WTC11 (cell line): Measurements from ENCODE around the gene SHROOM2. TPM values are rescaled to one million over a fixed set of nuclear protein-coding genes. Genes with fewer than 3 reads are reported as not detected.

Source experiments
- ATAC-seq: fragments of 200-7000 bp; cut with Tn5 transposase; 2 replicates; pipeline ENCODE4 v1.10.0; 2021; ENCODE audit warnings: mild to moderate bottlenecking, moderate library complexity
- CTCF ChIA-PET: fragments of 300-600 bp; sonication (Branson Sonifier 250); formaldehyde crosslinking; loops from one replicate; lab custom pipeline; 2021; ENCODE audit warnings: antibody characterized with exemption; lab: Charles Lee
- POLR2A ChIA-PET: fragments of 350-600 bp; sonication (Branson Sonifier 250); formaldehyde crosslinking; loops from one replicate; lab custom pipeline; 2021; ENCODE audit warnings: antibody characterized with exemption; lab: Charles Lee
- DNase-seq: peaks from one replicate; pipeline ENCODE4 v3.0.0; 2021; ENCODE audit warnings: low spot score
- H3K27ac Mint-ChIP-seq: 2 replicates; pipeline ENCODE4 v1.8.0; 2021; ENCODE audit warnings: mixed read lengths
- H3K27me3 Mint-ChIP-seq: 2 replicates; pipeline ENCODE4 v1.8.0; 2021; ENCODE audit warnings: low read depth, mild to moderate bottlenecking, moderate library complexity, mixed read lengths
- H3K36me3 Mint-ChIP-seq: 2 replicates; pipeline ENCODE4 v1.8.0; 2021; ENCODE audit warnings: mixed read lengths
- H3K4me1 Mint-ChIP-seq: 2 replicates; pipeline ENCODE4 v1.8.0; 2022; ENCODE audit warnings: mixed read lengths
- H3K4me3 Mint-ChIP-seq: 2 replicates; pipeline ENCODE4 v1.8.0; 2021; ENCODE audit warnings: mild to moderate bottlenecking, moderate library complexity, mixed read lengths
- H3K9me3 Mint-ChIP-seq: 2 replicates; pipeline ENCODE4 v1.8.0; 2021; ENCODE audit warnings: mixed read lengths
- ARID4B ChIP-seq: sonication (generic); formaldehyde crosslinking; IDR thresholded peaks from 2 replicates; pipeline ENCODE4 v1.8.0; 2023; ENCODE audit warnings: missing genetic modification reagents, mild to moderate bottlenecking, borderline replicate concordance
- GRHL2 ChIP-seq: fragments of 250-450 bp; sonication (Bioruptor Pico); IDR thresholded peaks from 2 replicates; pipeline ENCODE4 v1.8.0; 2022; ENCODE audit warnings: mild to moderate bottlenecking, moderate library complexity; ENCODE audit not compliant: insufficient replicate concordance, severe bottlenecking
- USF2 ChIP-seq: sonication (generic); formaldehyde crosslinking; IDR thresholded peaks from 2 replicates; pipeline ENCODE4 v1.8.1; 2023; ENCODE audit warnings: mild to moderate bottlenecking, missing genetic modification reagents, moderate library complexity
- ZBTB43 ChIP-seq: sonication (generic); formaldehyde crosslinking; IDR thresholded peaks from 2 replicates; pipeline ENCODE4 v1.8.1; 2023; ENCODE audit warnings: mild to moderate bottlenecking, missing genetic modification reagents
- ZNF121 ChIP-seq: sonication (generic); formaldehyde crosslinking; IDR thresholded peaks from 2 replicates; pipeline ENCODE4 v1.8.0; 2023; ENCODE audit warnings: missing genetic modification reagents
- ZNF219 ChIP-seq: sonication (generic); formaldehyde crosslinking; IDR thresholded peaks from 2 replicates; pipeline ENCODE4 v1.8.0; 2023; ENCODE audit warnings: missing genetic modification reagents, mild to moderate bottlenecking, borderline replicate concordance
- ZNF232 ChIP-seq: sonication (generic); formaldehyde crosslinking; IDR thresholded peaks from 2 replicates; pipeline ENCODE4 v1.8.0; 2022; ENCODE audit warnings: mild to moderate bottlenecking, missing genetic modification reagents
- total RNA-seq: library from RNA; stranded (reverse); gene quantifications from 3 replicates; pipeline ENCODE4 v1.2.3, GENCODE V29; 2021
- TF ChIP-seq, protein P1 (sequence below): fragments of 250-450 bp; sonication (Bioruptor Pico); conservative IDR thresholded peaks from 2 replicates; pipeline ENCODE4 v1.9.0; 2021; ENCODE audit warnings: mild to moderate bottlenecking
- TF ChIP-seq, protein P2 (sequence below): fragments of 250-450 bp; sonication (Bioruptor Pico); IDR thresholded peaks from 2 replicates; pipeline ENCODE4 v2.1.2; 2022; ENCODE audit warnings: mild to moderate bottlenecking, moderate library complexity
- TF ChIP-seq, protein P3 (sequence below): fragments of 200-600 bp; IDR thresholded peaks from 2 replicates; pipeline ENCODE4 v1.8.0; 2022; ENCODE audit warnings: antibody characterized with exemption
- TF ChIP-seq, protein P4 (sequence below): sonication (generic); formaldehyde crosslinking; IDR thresholded peaks from 2 replicates; pipeline ENCODE4 v1.8.1; 2022; ENCODE audit warnings: low read depth, missing genetic modification reagents, borderline replicate concordance

SHROOM2 gene
- total RNA-seq, 1 experiment from 2014 or later: 14.8 TPM

GRCh38 chrX:9844936-9845577, 58.8 kb downstream of the SHROOM2 start:
- ChIA-PET POLR2A (no interaction called here), CTCF (interaction anchor here (0.7 kb wide), 1 partner anchor 19 kb away, joined by 3 read pairs; no protein-coding TSS in a partner anchor)
- peaks cover 42% of the 10 kb centered on the region for H3K4me1 Mint-ChIP-seq

DNA sequence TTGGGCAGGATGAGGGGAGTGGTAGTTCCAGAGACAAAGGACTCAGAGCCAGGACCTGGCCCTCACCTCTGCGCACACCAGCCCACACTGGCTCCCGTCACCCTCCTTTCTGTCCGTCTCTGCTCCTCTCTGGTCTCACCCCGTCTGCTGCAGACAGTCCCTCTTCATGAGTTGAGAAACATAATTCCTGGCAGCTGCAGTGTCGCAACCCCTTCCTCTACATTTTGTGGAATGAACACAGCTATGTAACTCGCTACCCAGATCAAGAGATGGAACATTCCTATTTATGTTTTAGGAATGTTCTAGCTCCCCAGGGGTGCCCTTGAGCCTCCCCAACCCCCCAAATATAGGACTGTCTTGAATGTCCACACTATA, 59.3 kb downstream of the SHROOM2 start:
- H3K4me1 Mint-ChIP-seq: peaks cover 42% of the 10 kb centered on the region
- no peak for DNase-seq
- TF ChIP-seq ZNF121 (CRISPR knock-in tag) (no peak), ZBTB43 (CRISPR knock-in tag) (no peak)
- TF ChIP-seq, all 79 proteins: peak for 0
- no peaks in the 10 kb centered on the region for H3K27me3 Mint-ChIP-seq
- ATAC-seq: no peak; the same call in 1 of the 2 replicates
- H3K36me3 Mint-ChIP-seq: no peaks in the 10 kb centered on the region
- ChIA-PET CTCF (interaction anchor here (0.7 kb wide), 1 partner anchor 18 kb away, joined by 3 read pairs; no protein-coding TSS in a partner anchor), POLR2A (no interaction called here)
- H3K27ac Mint-ChIP-seq: peak overlapping the region; percentile 95
- H3K4me3 Mint-ChIP-seq: no peak overlapping the region
- no peaks in the 10 kb centered on the region for H3K9me3 Mint-ChIP-seq

More at GRCh38 chrX:9844936-9845577, 58.8 kb downstream of the SHROOM2 start:
- no peaks in the 10 kb centered on the region for H3K9me3 Mint-ChIP-seq
- H3K4me3 Mint-ChIP-seq: no peak overlapping the region
- no peak for ATAC-seq
- H3K36me3 Mint-ChIP-seq: no peaks in the 10 kb centered on the region
- TF ChIP-seq ZNF232 (CRISPR knock-in tag) (no peak), USF2 (no peak), GRHL2 (CRISPR knock-in tag) (no peak)
- TF ChIP-seq, protein P1, sequence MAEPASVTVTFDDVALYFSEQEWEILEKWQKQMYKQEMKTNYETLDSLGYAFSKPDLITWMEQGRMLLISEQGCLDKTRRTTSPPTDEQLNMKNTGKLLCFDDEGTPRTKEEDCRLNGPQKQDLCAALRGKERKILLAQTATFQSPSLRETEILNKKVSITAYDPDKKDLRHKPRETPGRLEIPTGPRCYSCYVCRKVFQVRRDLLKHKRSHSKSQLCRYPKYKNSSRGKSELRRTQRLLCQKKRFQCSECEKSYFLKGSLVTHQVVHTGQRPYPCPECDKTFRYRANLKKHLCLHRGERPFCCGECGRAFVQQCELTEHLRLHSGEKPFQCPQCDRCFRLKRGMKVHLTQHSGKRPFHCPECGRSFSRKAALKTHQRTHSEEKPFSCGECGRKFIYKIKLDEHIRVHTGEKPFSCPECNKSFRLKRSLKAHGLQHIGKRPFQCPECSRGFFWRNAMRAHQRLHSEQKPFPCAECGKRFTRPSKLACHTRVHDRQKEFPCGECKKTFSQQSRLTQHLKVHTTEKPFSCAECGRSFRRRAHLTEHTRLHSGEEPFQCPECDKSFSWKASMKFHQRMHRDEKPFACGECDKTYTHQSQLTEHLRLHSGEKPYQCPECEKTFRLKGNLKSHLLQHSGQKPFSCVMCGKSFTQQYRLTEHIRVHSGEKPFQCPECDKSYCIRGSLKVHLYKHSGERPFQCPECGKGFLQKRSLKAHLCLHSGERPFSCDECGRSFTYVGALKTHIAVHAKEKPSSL (CRISPR knock-in tag): no peak
- TF ChIP-seq, protein P2, sequence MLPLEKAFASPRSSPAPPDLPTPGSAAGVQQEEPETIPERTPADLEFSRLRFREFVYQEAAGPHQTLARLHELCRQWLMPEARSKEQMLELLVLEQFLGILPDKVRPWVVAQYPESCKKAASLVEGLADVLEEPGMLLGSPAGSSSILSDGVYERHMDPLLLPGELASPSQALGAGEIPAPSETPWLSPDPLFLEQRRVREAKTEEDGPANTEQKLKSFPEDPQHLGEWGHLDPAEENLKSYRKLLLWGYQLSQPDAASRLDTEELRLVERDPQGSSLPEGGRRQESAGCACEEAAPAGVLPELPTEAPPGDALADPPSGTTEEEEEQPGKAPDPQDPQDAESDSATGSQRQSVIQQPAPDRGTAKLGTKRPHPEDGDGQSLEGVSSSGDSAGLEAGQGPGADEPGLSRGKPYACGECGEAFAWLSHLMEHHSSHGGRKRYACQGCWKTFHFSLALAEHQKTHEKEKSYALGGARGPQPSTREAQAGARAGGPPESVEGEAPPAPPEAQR (CRISPR knock-in tag): no peak
- TF ChIP-seq, protein P3, sequence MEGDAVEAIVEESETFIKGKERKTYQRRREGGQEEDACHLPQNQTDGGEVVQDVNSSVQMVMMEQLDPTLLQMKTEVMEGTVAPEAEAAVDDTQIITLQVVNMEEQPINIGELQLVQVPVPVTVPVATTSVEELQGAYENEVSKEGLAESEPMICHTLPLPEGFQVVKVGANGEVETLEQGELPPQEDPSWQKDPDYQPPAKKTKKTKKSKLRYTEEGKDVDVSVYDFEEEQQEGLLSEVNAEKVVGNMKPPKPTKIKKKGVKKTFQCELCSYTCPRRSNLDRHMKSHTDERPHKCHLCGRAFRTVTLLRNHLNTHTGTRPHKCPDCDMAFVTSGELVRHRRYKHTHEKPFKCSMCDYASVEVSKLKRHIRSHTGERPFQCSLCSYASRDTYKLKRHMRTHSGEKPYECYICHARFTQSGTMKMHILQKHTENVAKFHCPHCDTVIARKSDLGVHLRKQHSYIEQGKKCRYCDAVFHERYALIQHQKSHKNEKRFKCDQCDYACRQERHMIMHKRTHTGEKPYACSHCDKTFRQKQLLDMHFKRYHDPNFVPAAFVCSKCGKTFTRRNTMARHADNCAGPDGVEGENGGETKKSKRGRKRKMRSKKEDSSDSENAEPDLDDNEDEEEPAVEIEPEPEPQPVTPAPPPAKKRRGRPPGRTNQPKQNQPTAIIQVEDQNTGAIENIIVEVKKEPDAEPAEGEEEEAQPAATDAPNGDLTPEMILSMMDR: no peak
- TF ChIP-seq, protein P4, sequence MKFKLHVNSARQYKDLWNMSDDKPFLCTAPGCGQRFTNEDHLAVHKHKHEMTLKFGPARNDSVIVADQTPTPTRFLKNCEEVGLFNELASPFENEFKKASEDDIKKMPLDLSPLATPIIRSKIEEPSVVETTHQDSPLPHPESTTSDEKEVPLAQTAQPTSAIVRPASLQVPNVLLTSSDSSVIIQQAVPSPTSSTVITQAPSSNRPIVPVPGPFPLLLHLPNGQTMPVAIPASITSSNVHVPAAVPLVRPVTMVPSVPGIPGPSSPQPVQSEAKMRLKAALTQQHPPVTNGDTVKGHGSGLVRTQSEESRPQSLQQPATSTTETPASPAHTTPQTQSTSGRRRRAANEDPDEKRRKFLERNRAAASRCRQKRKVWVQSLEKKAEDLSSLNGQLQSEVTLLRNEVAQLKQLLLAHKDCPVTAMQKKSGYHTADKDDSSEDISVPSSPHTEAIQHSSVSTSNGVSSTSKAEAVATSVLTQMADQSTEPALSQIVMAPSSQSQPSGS (CRISPR knock-in tag): no peak
- no peaks in the 10 kb centered on the region for H3K27me3 Mint-ChIP-seq
- no peak for DNase-seq
- H3K27ac Mint-ChIP-seq: no peak overlapping the region

DNA sequence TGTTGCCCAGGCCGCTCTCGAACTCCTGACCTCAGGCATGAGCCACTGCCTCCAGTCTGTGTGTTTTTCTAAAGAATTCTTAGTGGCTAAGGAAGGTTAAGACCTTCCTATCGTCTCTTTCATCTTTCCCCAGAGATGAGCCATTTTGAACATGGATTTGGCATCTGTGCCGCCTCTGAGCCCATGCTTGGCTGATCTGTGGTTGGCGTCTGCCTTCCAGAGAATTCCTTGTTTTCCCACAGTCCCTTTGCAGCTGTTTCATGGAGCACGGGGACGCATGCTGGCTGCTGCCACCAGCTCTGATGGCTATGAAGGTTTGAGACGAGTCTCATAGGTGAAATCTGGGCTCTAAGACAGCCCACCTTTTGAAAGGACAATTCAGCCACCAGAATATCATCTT, 60.4 kb downstream of the SHROOM2 start:
- Mint-ChIP-seq H3K9me3 (no peaks in the 10 kb centered on the region), H3K4me3 (no peak overlapping the region), H3K36me3 (no peaks in the 10 kb centered on the region), H3K4me1 (peaks cover 37% of the 10 kb centered on the region)
- ATAC-seq: no peak
- CTCF ChIA-PET: interaction anchor here (0.7 kb wide), 1 partner anchor 146 kb away, joined by 3 read pairs; no protein-coding TSS in a partner anchor
- TF ChIP-seq ZNF219 (CRISPR knock-in tag): no peak
- no peak for TF ChIP-seq ARID4B (CRISPR knock-in tag)
- TF ChIP-seq, all 79 proteins: peak for 0
- Mint-ChIP-seq H3K27me3 (no peaks in the 10 kb centered on the region), H3K27ac (no peak overlapping the region)
- POLR2A ChIA-PET: no interaction called here
- no peak for DNase-seq
